NT2/D1 (cell line): ENCODE results near the gene KBTBD13.

ENCODE experiments used
- DNase-seq: peaks from one replicate; pipeline ENCODE4 v3.0.0-alpha.2; 2011; ENCODE audit warnings: low read depth, low spot score
- H3K27me3 ChIP-seq: 2 replicates; pipeline ENCODE4 v1.6.0; 2011; ENCODE audit warnings: mild to moderate bottlenecking; ENCODE audit not compliant: insufficient read length, insufficient read depth
- H3K36me3 ChIP-seq: 2 replicates; pipeline ENCODE4 v1.6.1; 2011; ENCODE audit warnings: mild to moderate bottlenecking, low read length, mixed read lengths; ENCODE audit not compliant: insufficient read depth, insufficient read length
- H3K4me1 ChIP-seq: 2 replicates; pipeline ENCODE4 v1.5.1; 2011; ENCODE audit not compliant: insufficient read depth, insufficient read length
- H3K4me3 ChIP-seq: 2 replicates; pipeline ENCODE4 v1.5.1; 2011; ENCODE audit warnings: low read depth; ENCODE audit not compliant: insufficient read length
- H3K9ac ChIP-seq: 2 replicates; pipeline ENCODE4 v1.6.0; 2011; ENCODE audit warnings: low read depth; ENCODE audit not compliant: insufficient read length
- H3K9me3 ChIP-seq: 2 replicates; pipeline ENCODE4 v1.5.1; 2011; ENCODE audit warnings: mild to moderate bottlenecking, low read length; ENCODE audit not compliant: insufficient read depth
- SUZ12 ChIP-seq: IDR thresholded peaks from 2 replicates; pipeline ENCODE4 v1.6.1; 2011; ENCODE audit not compliant: insufficient read length, insufficient read depth; ENCODE audit errors: extremely low read depth
- YY1 ChIP-seq: IDR thresholded peaks from 2 replicates; pipeline ENCODE4 v1.6.1; 2011; ENCODE audit not compliant: insufficient read length, insufficient read depth
- ZNF274 ChIP-seq: IDR thresholded peaks from 2 replicates; pipeline ENCODE4 v1.6.1; 2011; ENCODE audit warnings: mild to moderate bottlenecking, low read depth, low read length

The KBTBD13 gene

GRCh38 chr15:65058394-65059368, 17.9 kb upstream of the KBTBD13 start:
- H3K9me3 ChIP-seq = no peaks in the 10 kb centered on the region
- DNase-seq = no peak

GRCh38 chr15:65059369-65059750, 17.2 kb upstream of the KBTBD13 start:
- H3K9me3 ChIP-seq = no peaks in the 10 kb centered on the region
- peaks cover 87% of the 10 kb centered on the region for H3K36me3 ChIP-seq
- no peak overlapping the region for H3K4me3 ChIP-seq
- TF ChIP-seq ZNF274 = no peak
- H3K27me3 ChIP-seq = no peaks in the 10 kb centered on the region
- no peak for DNase-seq
- peaks cover 3% of the 10 kb centered on the region for H3K4me1 ChIP-seq
- H3K9ac ChIP-seq = no peak overlapping the region

More at GRCh38 chr15:65058394-65059368, 17.9 kb upstream of the KBTBD13 start:
- H3K4me3 ChIP-seq = no peak overlapping the region
- TF ChIP-seq YY1 (no peak), SUZ12 (no peak), ZNF274 (no peak)
- H3K4me1 ChIP-seq = peaks cover 3% of the 10 kb centered on the region
- peaks cover 87% of the 10 kb centered on the region for H3K36me3 ChIP-seq
- no peaks in the 10 kb centered on the region for H3K27me3 ChIP-seq
- H3K9ac ChIP-seq = no peak overlapping the region

GRCh38 chr15:65059931-65060596, 16.5 kb upstream of the KBTBD13 start:
- DNase-seq = no peak
- peaks cover 5% of the 10 kb centered on the region for H3K4me1 ChIP-seq
- peaks cover 85% of the 10 kb centered on the region for H3K36me3 ChIP-seq
- no peaks in the 10 kb centered on the region for H3K9me3 ChIP-seq
- no peak overlapping the region for H3K4me3 ChIP-seq
- TF ChIP-seq SUZ12 (no peak), ZNF274 (no peak), YY1 (no peak)
- no peak overlapping the region for H3K9ac ChIP-seq
- no peaks in the 10 kb centered on the region for H3K27me3 ChIP-seq

- no peak for DNase-seq
- Histone ChIP-seq H3K4me1 (peaks cover 12% of the 10 kb centered on the region), H3K9ac (no peak overlapping the region), H3K27me3 (no peaks in the 10 kb centered on the region), H3K4me3 (no peak overlapping the region), H3K36me3 (peaks cover 85% of the 10 kb centered on the region), H3K9me3 (no peaks in the 10 kb centered on the region)
- no peak for TF ChIP-seq SUZ12
- no peak for TF ChIP-seq ZNF274
- TF ChIP-seq YY1 = no peak
Observed at GRCh38 chr15:65060641-65061397, 15.7 kb upstream of the KBTBD13 start.

- H3K36me3 ChIP-seq = peaks cover 72% of the 10 kb centered on the region
- peaks cover 12% of the 10 kb centered on the region for H3K4me1 ChIP-seq
- DNase-seq = no peak
- TF ChIP-seq ZNF274 (no peak), SUZ12 (no peak), YY1 (no peak)
- no peaks in the 10 kb centered on the region for H3K9me3 ChIP-seq
- no peak overlapping the region for H3K4me3 ChIP-seq
- no peaks in the 10 kb centered on the region for H3K27me3 ChIP-seq
- no peak overlapping the region for H3K9ac ChIP-seq
Observed at GRCh38 chr15:65062061-65062460, 14.5 kb upstream of the KBTBD13 start.

- H3K4me3 ChIP-seq = no peak overlapping the region
- no peaks in the 10 kb centered on the region for H3K27me3 ChIP-seq
- H3K9me3 ChIP-seq = no peaks in the 10 kb centered on the region
- H3K9ac ChIP-seq = no peak overlapping the region
- H3K36me3 ChIP-seq = peaks cover 66% of the 10 kb centered on the region
- H3K4me1 ChIP-seq = peaks cover 12% of the 10 kb centered on the region
- no peak for TF ChIP-seq ZNF274
- TF ChIP-seq YY1 = no peak
- no peak for TF ChIP-seq SUZ12
- DNase-seq = no peak
Observed at GRCh38 chr15:65062726-65063125, 13.8 kb upstream of the KBTBD13 start.
